G401 (cell line): ENCODE results near the gene ZNF860. TPM values are rescaled to one million over a fixed set of nuclear protein-coding genes. Genes with fewer than 3 reads are reported as not detected.

Experiments
- DNase-seq: peaks from one replicate; pipeline ENCODE4 v3.0.0-alpha.2; 2015; ENCODE audit warnings: low spot score
- in situ Hi-C: cut with HindIII; loops from 2 replicates; pipeline ENCODE4 v1.10.0; 2016; ENCODE audit warnings: low sequenced_read_pairs, mixed read lengths
- total RNA-seq: library from RNA; depleted of rRNA; stranded (reverse); fragments of >200 nt; shearing (Covaris generic); gene quantifications from 2 replicates; pipeline ENCODE4 v1.2.3, GENCODE V29; 2014; rRNA removed

ZNF860 gene
- total RNA-seq, 1 experiment from 2014 or later, result 8.1 TPM

- no peak for DNase-seq
- in situ Hi-C loops, result no loop called here
These were observed 45.0 kb downstream of the ZNF860 start for GRCh38 chr3:32026593-32026992.

GRCh38 chr3:32037932-32038267 is 56.4 kb downstream of the ZNF860 start:
- no peak for DNase-seq
- in situ Hi-C loops, result no loop called here

DNA sequence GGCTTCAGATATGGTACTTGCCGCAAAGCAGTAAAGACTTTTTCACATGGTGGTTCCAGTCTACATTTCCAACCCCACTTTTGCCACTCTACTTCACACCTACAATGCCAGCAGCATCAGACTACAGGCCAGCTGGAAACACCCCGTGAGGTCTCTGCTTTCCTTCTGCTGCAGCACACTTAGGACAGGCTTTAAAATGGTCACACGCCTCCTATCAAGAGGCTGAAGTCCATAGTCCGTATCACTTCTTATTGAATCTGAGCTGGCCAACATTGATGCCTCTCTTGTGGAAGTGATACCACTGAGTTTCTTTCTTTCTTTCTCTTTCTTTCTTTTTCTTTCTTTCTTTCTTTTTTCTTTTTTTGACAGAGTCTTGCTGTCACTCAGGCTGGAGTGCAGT is 59.8 kb downstream of the ZNF860 start:
- DNase-seq, result no peak

More for the DNA sequence above, 59.8 kb downstream of the ZNF860 start:
- in situ Hi-C loops, result no loop called here

Other genes with a start within 250 kb of the ZNF860 start
- 75.8 and 83.3 TPM in 2 replicates for gene OSBPL10, start 488 bp upstream of the ZNF860 start, total RNA-seq
- 12.9 and 18.9 TPM in 2 replicates for gene GPD1L, start 124.9 kb downstream of the ZNF860 start, total RNA-seq